Hematopoietic multipotent progenitor cell (in vitro differentiated cells): Measurements from ENCODE around the gene ACSS1. TPM values are rescaled to one million over a fixed set of nuclear protein-coding genes. Genes with fewer than 3 reads are reported as not detected.

Experiments
- DNase-seq, 3 donors: peaks; one replicate each; pipeline ENCODE4 v3.0.0-alpha.2; 2011 to 2015; ENCODE audit warnings: low read depth in 2 of 3, low spot score in 2 of 3
- small RNA-seq: library from RNA; depleted of rRNA; stranded (forward); fragments of <200 nt; gene quantifications from one replicate; pipeline ENCODE3, GENCODE V24; 2012
- total RNA-seq: library from RNA; depleted of rRNA; stranded (reverse); fragments of >200 nt; gene quantifications from one replicate; pipeline ENCODE4 v1.2.3, GENCODE V29; 2012

Gene ACSS1
- total RNA-seq, 1 donor = 114 TPM

DNA sequence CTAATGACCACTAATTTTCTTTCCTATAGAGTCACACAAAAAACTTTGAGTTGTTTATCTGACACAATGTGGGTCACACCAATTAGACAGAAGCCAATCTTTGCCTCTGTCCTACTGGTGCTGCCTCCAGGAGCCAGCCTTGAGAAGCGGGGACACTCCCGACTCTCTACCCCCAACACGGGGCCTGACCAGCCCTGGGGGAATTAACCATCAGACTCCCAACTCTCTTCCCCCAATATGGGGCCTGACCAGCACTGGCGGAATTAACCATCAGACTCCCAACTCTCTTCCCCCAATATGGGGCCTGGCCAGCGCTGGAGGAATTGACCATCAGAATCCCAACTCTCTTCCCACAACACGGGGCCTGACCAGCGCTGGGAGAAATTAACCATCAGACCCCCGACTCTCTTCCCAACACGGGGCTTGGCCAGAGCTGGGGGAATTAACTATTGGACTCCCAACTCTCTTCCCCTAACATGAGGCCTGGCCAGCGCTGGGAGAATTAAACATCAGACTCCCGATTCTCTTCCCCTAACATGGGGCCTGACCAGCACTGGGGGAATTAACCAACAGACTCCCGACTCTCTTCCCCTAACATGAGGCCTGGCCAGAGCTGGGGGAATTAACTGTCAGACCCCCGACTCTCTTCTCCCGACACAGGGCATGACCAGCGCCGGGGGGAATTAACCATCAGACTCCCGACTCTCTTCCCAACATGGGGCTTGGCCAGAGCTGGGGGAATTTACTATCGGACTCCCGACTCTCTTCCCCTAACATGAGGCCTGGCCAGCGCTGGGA is 96.4 kb downstream of the ACSS1 start:
- no peak for DNase-seq

DNA sequence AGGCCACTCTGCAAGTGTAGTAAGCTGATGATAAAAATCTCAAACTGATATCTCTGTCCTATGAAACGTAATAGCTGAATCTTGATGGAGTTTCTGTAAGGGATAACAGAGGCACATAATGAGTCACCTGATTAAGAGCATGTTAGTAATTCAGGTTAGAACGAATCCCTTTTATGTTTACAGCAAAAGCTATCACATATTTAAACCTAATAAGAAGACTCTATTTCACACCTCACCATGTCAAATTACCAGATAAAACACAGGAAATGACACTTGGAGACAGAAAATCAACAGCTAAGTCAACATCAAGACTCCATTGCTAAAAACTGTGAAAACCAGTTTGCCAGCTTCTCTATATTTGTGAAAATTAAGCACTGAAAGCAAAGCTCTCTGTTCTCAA is 97.1 kb downstream of the ACSS1 start:
- DNase-seq = no peak

DNA sequence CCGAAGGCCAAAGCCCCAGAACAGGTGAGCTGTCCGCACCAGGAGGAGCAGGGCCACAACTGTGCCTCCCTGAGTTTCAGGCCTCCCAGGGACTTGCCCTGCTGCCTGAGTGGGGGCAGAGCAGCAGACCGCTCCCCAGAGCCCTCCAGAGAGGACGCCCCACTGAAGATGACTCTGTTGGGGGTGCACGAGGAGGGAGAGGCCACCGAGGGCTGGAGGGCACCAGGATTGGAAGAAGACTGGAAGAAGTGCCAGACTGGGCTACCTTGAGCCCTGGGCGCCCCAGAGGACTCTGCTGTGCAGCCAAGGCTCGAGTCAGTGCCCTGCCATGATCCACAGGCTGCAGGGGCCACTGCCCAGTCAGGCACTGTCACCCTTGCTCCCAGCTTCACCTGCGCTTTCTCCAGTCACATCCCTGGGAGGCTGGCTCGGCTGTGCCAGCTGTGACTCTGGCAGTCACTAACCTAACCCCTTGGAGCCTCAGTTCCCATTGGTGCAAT is 97.6 kb downstream of the ACSS1 start:
- no peak for DNase-seq

DNA sequence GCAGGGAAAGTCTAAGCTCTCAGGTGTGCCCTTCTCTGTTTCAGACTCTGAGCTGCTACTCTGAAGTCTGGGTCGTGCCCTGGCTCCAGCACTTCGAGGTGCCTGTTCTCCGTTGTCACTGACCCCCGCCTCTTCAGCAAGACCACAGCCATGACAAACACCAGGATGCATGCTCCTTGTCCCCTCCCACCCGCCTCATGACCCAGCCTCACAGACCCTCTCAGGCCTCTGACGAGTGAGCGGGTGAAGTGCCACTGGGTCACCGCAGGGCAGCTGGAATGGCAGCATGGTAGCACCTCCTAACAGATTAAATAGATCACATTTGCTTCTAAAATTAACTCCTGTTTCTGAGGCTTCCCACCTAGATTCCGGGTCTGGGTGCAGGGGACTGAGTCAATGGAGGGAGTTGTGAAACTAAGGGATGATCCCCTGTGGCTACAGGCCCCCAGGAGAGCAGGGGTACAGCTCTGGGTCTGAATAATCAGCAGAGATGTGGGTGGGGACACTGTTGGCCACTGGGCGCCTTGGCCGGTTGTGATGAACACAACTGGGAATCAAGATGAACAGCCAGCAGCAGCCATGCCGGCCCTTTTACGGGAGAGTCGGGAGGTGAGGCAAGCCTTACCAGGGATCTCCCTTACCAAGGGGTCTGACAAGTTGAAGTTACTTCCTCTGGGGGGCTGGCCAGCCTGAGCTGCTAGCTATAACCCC is 98.2 kb downstream of the ACSS1 start:
- DNase-seq = no peak

DNA sequence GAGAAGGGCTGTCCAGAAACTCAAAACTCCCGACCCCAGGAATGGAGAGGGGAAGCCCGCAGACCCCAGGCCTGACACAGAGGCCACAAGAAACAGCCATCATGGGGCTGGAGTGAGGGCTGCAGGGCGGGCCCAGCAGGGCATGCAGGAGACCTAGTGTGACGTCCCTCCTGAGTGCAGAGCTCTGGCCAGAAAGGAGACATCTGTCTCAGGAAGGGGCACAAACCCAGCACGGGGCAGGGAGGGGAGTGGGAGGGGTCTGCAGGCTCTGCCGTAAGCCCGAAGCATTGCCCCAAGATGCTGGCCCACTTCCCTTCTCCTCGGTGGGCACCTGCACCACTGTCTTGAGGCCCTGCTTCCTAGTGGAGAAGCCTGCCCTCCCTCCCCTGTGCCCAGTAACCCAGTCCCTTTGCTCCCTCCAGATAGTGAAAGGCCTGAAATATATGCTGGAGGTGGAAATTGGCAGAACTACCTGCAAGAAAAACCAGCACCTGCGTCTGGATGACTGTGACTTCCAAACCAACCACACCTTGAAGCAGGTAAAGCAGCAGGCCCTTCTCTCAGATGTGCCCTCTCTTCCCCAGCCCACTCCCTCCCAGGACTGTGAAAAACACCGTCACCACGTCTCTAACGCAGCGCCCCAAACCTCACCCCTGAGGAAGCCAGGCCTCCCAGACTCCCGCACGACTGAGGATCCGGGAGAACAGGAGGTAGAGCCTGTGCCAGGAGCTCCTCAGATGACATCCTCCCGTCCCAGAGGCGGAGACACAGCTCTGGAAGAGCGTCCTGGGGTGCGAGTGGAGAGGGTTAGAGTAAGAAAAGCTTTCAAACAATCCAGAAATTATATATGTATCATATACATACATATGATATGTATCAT is 99.2 kb downstream of the ACSS1 start:
- DNase-seq = no peak

DNA sequence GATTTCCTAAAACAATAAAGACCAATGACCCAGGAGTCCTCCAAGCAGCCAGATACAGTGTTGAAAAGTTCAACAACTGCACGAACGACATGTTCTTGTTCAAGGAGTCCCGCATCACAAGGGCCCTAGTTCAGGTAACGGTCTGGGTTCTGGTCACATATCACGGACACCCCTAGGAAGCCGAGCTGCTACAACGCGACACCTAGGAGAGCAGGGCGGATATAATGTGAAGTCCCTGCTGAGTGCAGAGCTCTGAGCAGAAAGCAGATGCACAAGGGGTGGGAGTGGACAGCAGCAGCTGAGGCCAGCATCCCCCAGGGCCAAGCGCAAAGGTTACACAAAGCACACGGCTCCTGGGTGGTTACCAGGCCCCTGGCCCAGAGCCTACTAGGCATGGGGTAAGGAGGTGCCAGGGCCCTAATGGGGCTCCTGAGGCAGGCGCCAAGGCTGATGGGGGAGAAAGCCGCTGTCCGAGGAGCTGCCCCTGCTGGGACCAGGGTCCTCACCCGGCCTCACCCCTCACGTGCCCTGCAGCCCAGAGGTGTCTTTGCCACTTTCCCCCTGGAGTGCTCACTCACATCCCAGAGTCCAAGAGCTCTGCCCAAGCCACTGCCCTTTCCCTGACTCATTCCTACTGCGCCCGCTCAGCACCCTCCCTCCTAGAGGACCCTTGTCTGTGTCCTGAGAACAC is 100.5 kb downstream of the ACSS1 start:
- DNase-seq = no peak

Small RNAs within 50 kb of the gene (small RNA-seq; reads per million reads assigned to genes)
- not detected for gene RNU6-1257P

Other genes starting within 250 kb of the ACSS1 start
- 18.6 TPM for gene CST7, start 108.9 kb downstream of the ACSS1 start, total RNA-seq
- 39.0 TPM for gene APMAP, start 65.4 kb downstream of the ACSS1 start, total RNA-seq
- not detected for gene VSX1, start 24.0 kb upstream of the ACSS1 start, total RNA-seq
- 43.6 TPM for gene ENTPD6, start 137.6 kb upstream of the ACSS1 start, total RNA-seq
- 31.5 TPM for gene PYGB, start 189.9 kb upstream of the ACSS1 start, total RNA-seq